Common myeloid progenitor, CD34-positive (primary cell): Measurements from ENCODE around the gene BPIFB4. TPM values are rescaled to one million over a fixed set of nuclear protein-coding genes. Genes with fewer than 3 reads are reported as not detected.

ENCODE experiments used
- CTCF ChIA-PET: fragments of 350-600 bp; sonication (Branson Sonifier 250); formaldehyde crosslinking; loops from one replicate; lab custom pipeline; 2021; ENCODE audit warnings: antibody characterized with exemption; lab: Charles Lee
- POLR2A ChIA-PET: fragments of 350-600 bp; sonication (Branson Sonifier 250); formaldehyde crosslinking; loops from one replicate; lab custom pipeline; 2021; ENCODE audit warnings: antibody characterized with exemption; lab: Charles Lee
- DNase-seq, 3 donors: peaks; one replicate each; pipeline versions ENCODE4 v3.0.0 to v3.0.0-alpha.2; 2013
- H3K27ac ChIP-seq, 2 experiments: 1 replicate in 1 of 2; 2 replicates in 1 of 2; pipeline ENCODE4 v1.7.0; 2013; ENCODE audit warnings: inconsistent platforms in 2 of 2, low read length in 2 of 2, mild to moderate bottlenecking in 2 of 2, low read depth in 1 of 2, moderate library complexity in 1 of 2; ENCODE audit not compliant: severe bottlenecking in 2 of 2, insufficient read depth in 1 of 2, poor library complexity in 1 of 2
- H3K27me3 ChIP-seq, 5 experiments: replicated peaks in 2 of 5; 1 replicate in 3 of 5; 2 replicates in 2 of 5; pipeline versions ENCODE4 v1.6.1 to v1.7.0; 2013; ENCODE audit warnings: low read length in 4 of 5, mild to moderate bottlenecking in 2 of 5, moderate library complexity in 2 of 5, inconsistent platforms in 1 of 5; ENCODE audit not compliant: insufficient read depth in 5 of 5, control insufficient read depth in 4 of 5
- H3K36me3 ChIP-seq, 4 experiments: 1 replicate in 2 of 4; 2 replicates in 2 of 4; pipeline versions ENCODE4 v1.6.1 to v1.7.0; 2013; ENCODE audit warnings: low read length in 3 of 4, control low read depth in 1 of 4, mild to moderate bottlenecking in 1 of 4; ENCODE audit not compliant: control insufficient read depth in 4 of 4, insufficient read depth in 4 of 4
- H3K4me1 ChIP-seq, 4 experiments: 1 replicate in 3 of 4; 2 replicates in 1 of 4; pipeline versions ENCODE4 v1.6.1 to v1.7.1; 2013; ENCODE audit warnings: low read length in 3 of 4, mild to moderate bottlenecking in 3 of 4, control low read depth in 1 of 4, inconsistent platforms in 1 of 4, moderate library complexity in 1 of 4; ENCODE audit not compliant: control insufficient read depth in 4 of 4, insufficient read depth in 4 of 4; ENCODE audit errors: control extremely low read depth in 1 of 4
- H3K4me3 ChIP-seq, 7 experiments: 1 replicate in 4 of 7; 2 replicates in 3 of 7; pipeline versions ENCODE4 v1.5.1 to v1.7.0; 2013; ENCODE audit warnings: mild to moderate bottlenecking in 7 of 7, low read length in 6 of 7, moderate library complexity in 6 of 7, inconsistent platforms in 2 of 7, low read depth in 2 of 7, control low read depth in 1 of 7; ENCODE audit not compliant: insufficient read depth in 4 of 7, control insufficient read depth in 1 of 7; ENCODE audit errors: extremely low read depth in 1 of 7
- H3K9me3 ChIP-seq, 5 experiments: 1 replicate in 4 of 5; 2 replicates in 1 of 5; pipeline versions ENCODE4 v1.6.1 to v1.7.1; 2013; ENCODE audit warnings: low read length in 4 of 5, mild to moderate bottlenecking in 2 of 5, inconsistent platforms in 1 of 5, low read depth in 1 of 5, moderate library complexity in 1 of 5; ENCODE audit not compliant: control insufficient read depth in 4 of 5, insufficient read depth in 2 of 5; ENCODE audit errors: control extremely low read depth in 1 of 5
- WGBS: methylation state at CpG from one replicate; pipeline ENCODE4 v1.1.5; 2013; ENCODE audit not compliant: insufficient coverage; 5-methylcytosine and 5-hydroxymethylcytosine counted together
- polyA plus RNA-seq: library from polyadenylated mRNA; unstranded; fragments of 120-200 nt; gene quantifications from one replicate; pipeline ENCODE4 v1.2.1, GENCODE V29; 2013

The BPIFB4 gene
- polyA plus RNA-seq: not detected

- H3K4me1 ChIP-seq: no peaks in the 10 kb centered on the region
- H3K36me3 ChIP-seq: no peaks in the 10 kb centered on the region
- ChIA-PET CTCF (interaction anchor here (2.3 to 6.3 kb wide), 2 partner anchors 11 to 178 kb away, joined by 6 to 36 read pairs; no protein-coding TSS in a partner anchor), POLR2A (no interaction called here)
- no peak within 1 kb of the TSS for H3K4me3 ChIP-seq
- no peak for DNase-seq
- H3K9me3 ChIP-seq: no peaks in the 10 kb centered on the region
- H3K27ac ChIP-seq: no peak within 1 kb of the TSS
- WGBS: 96% methylated on average over 2 of the region's 2 CpGs
- H3K27me3 ChIP-seq: no peaks in the 10 kb centered on the region
Measured at GRCh38 chr20:33079259-33079658, at the start of gene BPIFB4. Gene BPIFB4 (plus strand): TSS chr20:33079643. CDS start chr20:33081527, 1,884 bp downstream.

GRCh38 chr20:33030076-33030475 lies 49.4 kb upstream of the BPIFB4 start:
- Histone ChIP-seq H3K27ac (no peak overlapping the region), H3K4me3 (no peak overlapping the region), H3K36me3 (no peaks in the 10 kb centered on the region), H3K4me1 (no peaks in the 10 kb centered on the region), H3K27me3 (no peaks in the 10 kb centered on the region), H3K9me3 (peaks cover 0 to 7% (median 0%) of the 10 kb centered on the region in 5 experiments)
- no peak for DNase-seq
- ChIA-PET CTCF (no interaction called here), POLR2A (no interaction called here)
- WGBS: 95% methylated on average over 7 of the region's 9 CpGs

- H3K9me3 ChIP-seq: peaks cover 0 to 6% (median 0%) of the 10 kb centered on the region in 5 experiments
- POLR2A ChIA-PET: interaction anchor here (0.7 kb wide), 1 partner anchor 76 kb away, joined by 3 read pairs; no protein-coding TSS in a partner anchor
- no peaks in the 10 kb centered on the region for H3K4me1 ChIP-seq
- no peaks in the 10 kb centered on the region for H3K36me3 ChIP-seq
- H3K27ac ChIP-seq: no peak overlapping the region
- CTCF ChIA-PET: no interaction called here
- no peaks in the 10 kb centered on the region for H3K27me3 ChIP-seq
- 98% methylated on average over 4 of the region's 6 CpGs for WGBS
- H3K4me3 ChIP-seq: no peak overlapping the region
- no peak for DNase-seq
Measured at GRCh38 chr20:33030569-33030968, 48.9 kb upstream of the BPIFB4 start.

- ChIA-PET CTCF (interaction anchor here (1.4 kb wide), 1 partner anchor 12 kb away, joined by 4 read pairs; no protein-coding TSS in a partner anchor), POLR2A (no interaction called here)
- Histone ChIP-seq H3K27me3 (peaks cover 0 to 2% (median 0%) of the 10 kb centered on the region in 5 experiments), H3K4me3 (no peak within 1 kb of the TSS), H3K27ac (no peak within 1 kb of the TSS), H3K4me1 (no peaks in the 10 kb centered on the region), H3K9me3 (peaks cover 0 to 6% (median 0%) of the 10 kb centered on the region in 5 experiments), H3K36me3 (no peaks in the 10 kb centered on the region)
- DNase-seq: no peak
- WGBS: 100% methylated on average over 5 of the region's 10 CpGs
Measured at GRCh38 chr20:33031531-33031930, 47.9 kb upstream of the BPIFB4 start, which contains the start of gene BPIFB6. Gene BPIFB6 (plus strand): TSS chr20:33031648. CDS start chr20:33031648, 0 bp downstream.

GRCh38 chr20:33032555-33032954 lies 46.9 kb upstream of the BPIFB4 start:
- ChIA-PET POLR2A (no interaction called here), CTCF (interaction anchor here (1.0 to 1.4 kb wide), 2 partner anchors 13 to 43 kb away, joined by 3 to 4 read pairs; no protein-coding TSS in a partner anchor)
- peaks cover 0 to 2% (median 0%) of the 10 kb centered on the region in 5 experiments for H3K27me3 ChIP-seq
- DNase-seq: no peak
- no peaks in the 10 kb centered on the region for H3K36me3 ChIP-seq
- H3K4me1 ChIP-seq: no peaks in the 10 kb centered on the region
- WGBS: 93% methylated on average over 4 of the region's 6 CpGs
- H3K9me3 ChIP-seq: peaks cover 0 to 6% (median 0%) of the 10 kb centered on the region in 5 experiments
- H3K27ac ChIP-seq: no peak overlapping the region
- H3K4me3 ChIP-seq: no peak overlapping the region

- CTCF ChIA-PET: no interaction called here
- 96% methylated on average over 4 of the region's 5 CpGs for WGBS
Measured at GRCh38 chr20:33033381-33033780, 46.1 kb upstream of the BPIFB4 start.

GRCh38 chr20:33034115-33034514 lies 45.3 kb upstream of the BPIFB4 start:
- H3K36me3 ChIP-seq: no peaks in the 10 kb centered on the region
- peaks cover 0 to 2% (median 0%) of the 10 kb centered on the region in 5 experiments for H3K27me3 ChIP-seq
- H3K27ac ChIP-seq: no peak overlapping the region
- H3K4me1 ChIP-seq: no peaks in the 10 kb centered on the region
- WGBS: 100% methylated on average over 3 of the region's 5 CpGs
- ChIA-PET POLR2A (no interaction called here), CTCF (no interaction called here)
- DNase-seq: no peak
- no peak overlapping the region for H3K4me3 ChIP-seq
- H3K9me3 ChIP-seq: peaks cover 0 to 6% (median 0%) of the 10 kb centered on the region in 5 experiments

More at GRCh38 chr20:33033381-33033780, 46.1 kb upstream of the BPIFB4 start:
- no peak overlapping the region for H3K27ac ChIP-seq
- H3K36me3 ChIP-seq: no peaks in the 10 kb centered on the region
- DNase-seq: no peak
- H3K4me3 ChIP-seq: no peak overlapping the region
- H3K4me1 ChIP-seq: no peaks in the 10 kb centered on the region
- POLR2A ChIA-PET: no interaction called here
- peaks cover 0 to 2% (median 0%) of the 10 kb centered on the region in 5 experiments for H3K27me3 ChIP-seq
- peaks cover 0 to 6% (median 0%) of the 10 kb centered on the region in 5 experiments for H3K9me3 ChIP-seq
